ENCODE data around the gene TNFRSF1B.

TNFRSF1B gene

GRCh38 chr1:12167493-12168429 is 970 bp downstream of the TNFRSF1B start:
- TF ChIP-seq CTCF (IDR thresholded peaks at IDR 0.05; ENCODE audit: control extremely low read depth, extremely low read depth, low read depth, missing control alignments), result no peak
- POLR2A ChIA-PET, result no interaction called here
- CTCF ChIA-PET, result interaction anchor here (1.2 to 2.5 kb wide), 4 partner anchors 15 to 43 kb away, joined by 3 to 8 read pairs (median 4); no protein-coding TSS in a partner anchor
- DNase-seq (ENCODE audit: extremely low spot score), result no peak

GRCh38 chr1:12168451-12169160 is 1.8 kb downstream of the TNFRSF1B start:
- TF ChIP-seq CTCF (IDR thresholded peaks at IDR 0.05; ENCODE audit: control extremely low read depth, extremely low read depth, low read depth, missing control alignments), result no peak
- POLR2A ChIA-PET, result interaction anchor here (0.9 kb wide), 1 partner anchor 14 kb away, joined by 4 read pairs; no protein-coding TSS in a partner anchor
- CTCF ChIA-PET, result interaction anchor here (1.2 to 2.5 kb wide), 3 partner anchors 16 to 44 kb away, joined by 3 to 8 read pairs (median 4); no protein-coding TSS in a partner anchor
- no peak for DNase-seq (ENCODE audit: extremely low spot score)

GRCh38 chr1:12169442-12170135 is 2.8 kb downstream of the TNFRSF1B start:
- DNase-seq (ENCODE audit: extremely low spot score), result no peak
- POLR2A ChIA-PET, result interaction anchor here (0.9 to 1.2 kb wide), 2 partner anchors 13 to 37 kb away, joined by 3 to 4 read pairs; no protein-coding TSS in a partner anchor
- no peak for TF ChIP-seq CTCF (IDR thresholded peaks at IDR 0.05; ENCODE audit: control extremely low read depth, extremely low read depth, low read depth, missing control alignments)
- CTCF ChIA-PET, result interaction anchor here (1.1 to 2.5 kb wide), 3 partner anchors 17 to 45 kb away, joined by 3 to 8 read pairs (median 4); no protein-coding TSS in a partner anchor

GRCh38 chr1:12170263-12170671 is 3.5 kb downstream of the TNFRSF1B start:
- CTCF ChIA-PET, result interaction anchor here (1.1 to 2.5 kb wide), 2 partner anchors 35 to 46 kb away, joined by 3 to 8 read pairs; no protein-coding TSS in a partner anchor
- TF ChIP-seq CTCF (IDR thresholded peaks at IDR 0.05; ENCODE audit: control extremely low read depth, extremely low read depth, low read depth, missing control alignments), result no peak
- DNase-seq (ENCODE audit: extremely low spot score), result no peak
- POLR2A ChIA-PET, result interaction anchor here (1.2 kb wide), 1 partner anchor 37 kb away, joined by 3 read pairs; no protein-coding TSS in a partner anchor

GRCh38 chr1:12171206-12172041 is 4.6 kb downstream of the TNFRSF1B start:
- TF ChIP-seq CTCF (IDR thresholded peaks at IDR 0.05; ENCODE audit: control extremely low read depth, extremely low read depth, low read depth, missing control alignments), result no peak
- POLR2A ChIA-PET, result interaction anchor here (0.9 kb wide), 1 partner anchor 23 kb away, joined by 3 read pairs; no protein-coding TSS in a partner anchor
- CTCF ChIA-PET, result interaction anchor here (0.6 to 1.6 kb wide), 3 partner anchors 11 to 92 kb away, joined by 3 to 4 read pairs (median 3); no protein-coding TSS in a partner anchor
- DNase-seq (ENCODE audit: extremely low spot score), result no peak

All from GM10248 (cell line).